Neural cell (in vitro differentiated cells): ENCODE data around the gene SECTM1. TPM values are rescaled to one million over a fixed set of nuclear protein-coding genes. Genes with fewer than 3 reads are reported as not detected.

ENCODE experiments used
- H2AFZ ChIP-seq: fragments of 200-600, 300-800 bp; sonication (generic), shearing (Covaris generic); 2 replicates; pipeline ENCODE4 v1.6.0; 2014; ENCODE audit warnings: low read depth, mild to moderate bottlenecking, antibody characterized with exemption, low read length, moderate library complexity
- H3F3A ChIP-seq: fragments of 200-600 bp; shearing (Covaris generic); 2 replicates; pipeline ENCODE4 v1.6.1; 2016; ENCODE audit warnings: mild to moderate bottlenecking, moderate library complexity, mixed read lengths, antibody characterized with exemption, low read length; ENCODE audit not compliant: insufficient read depth, poor library complexity, severe bottlenecking
- H3K27ac ChIP-seq: fragments of 200-600, 300-800 bp; sonication (generic), shearing (Covaris generic); 2 replicates; pipeline ENCODE4 v1.5.1; 2014; ENCODE audit warnings: mild to moderate bottlenecking, low read length, moderate library complexity
- H3K27me3 ChIP-seq: fragments of 300-800, 200-600 bp; sonication (generic), shearing (Covaris generic); 2 replicates; pipeline ENCODE4 v1.6.0; 2014; ENCODE audit warnings: mild to moderate bottlenecking, low read depth, low read length, moderate library complexity; ENCODE audit not compliant: insufficient read depth
- H3K36me3 ChIP-seq: fragments of 300-800, 200-600 bp; sonication (generic), shearing (Covaris generic); 2 replicates; pipeline ENCODE4 v1.5.1; 2014; ENCODE audit warnings: mild to moderate bottlenecking, antibody characterized with exemption, low read length, moderate library complexity; ENCODE audit not compliant: insufficient read depth
- H3K4me2 ChIP-seq: fragments of 300-800, 200-600 bp; sonication (generic), shearing (Covaris generic); 2 replicates; pipeline ENCODE4 v1.6.0; 2014; ENCODE audit warnings: mild to moderate bottlenecking, low read length
- H3K4me3 ChIP-seq: fragments of 300-800, 200-600 bp; sonication (generic), shearing (Covaris generic); 2 replicates; pipeline ENCODE4 v1.5.1; 2014; ENCODE audit warnings: mild to moderate bottlenecking, low read length, moderate library complexity
- H3K79me2 ChIP-seq: fragments of 200-600 bp; shearing (Covaris generic); replicated peaks from 2 replicates; pipeline ENCODE4 v1.6.0; 2014; ENCODE audit warnings: mild to moderate bottlenecking, low read length, moderate library complexity; ENCODE audit not compliant: insufficient read depth
- H3K9ac ChIP-seq: fragments of 300-800, 200-600 bp; sonication (generic), shearing (Covaris generic); 2 replicates; pipeline ENCODE4 v1.6.1; 2016; ENCODE audit warnings: mild to moderate bottlenecking, low read length, mixed read lengths
- H3K9me2 ChIP-seq: fragments of 200-600 bp; shearing (Covaris generic); 2 replicates; pipeline ENCODE4 v1.6.1; 2016; ENCODE audit warnings: mild to moderate bottlenecking, low read length, mixed read lengths; ENCODE audit not compliant: insufficient read depth
- H3K9me3 ChIP-seq: fragments of 200-600, 300-800 bp; sonication (generic), shearing (Covaris generic); 2 replicates; pipeline ENCODE4 v1.6.1; 2016; ENCODE audit warnings: mild to moderate bottlenecking, mixed run types, low read length, moderate library complexity, mixed read lengths
- H4K20me1 ChIP-seq: fragments of 200-600 bp; shearing (Covaris generic); 2 replicates; pipeline ENCODE4 v1.6.1; 2016; ENCODE audit warnings: mild to moderate bottlenecking, mixed run types; ENCODE audit not compliant: insufficient read depth
- CTCF ChIP-seq: fragments of 450-650 bp; IDR thresholded peaks from 2 replicates; pipeline ENCODE4 v1.5.1; 2014; ENCODE audit warnings: antibody characterized with exemption, mild to moderate bottlenecking, moderate library complexity; ENCODE audit not compliant: poor library complexity, severe bottlenecking
- EP300 ChIP-seq: fragments of 450-650 bp; conservative IDR thresholded peaks from 2 replicates; pipeline ENCODE4 v1.6.1; 2014; ENCODE audit warnings: antibody characterized with exemption, mild to moderate bottlenecking, moderate library complexity; ENCODE audit not compliant: poor library complexity, severe bottlenecking
- EZH2 ChIP-seq: fragments of 200-600, 300-800 bp; shearing (Covaris generic), sonication (generic); IDR thresholded peaks from 2 replicates; pipeline ENCODE4 v1.6.1; 2014; ENCODE audit warnings: antibody characterized with exemption, low read length, borderline replicate concordance, mild to moderate bottlenecking; ENCODE audit not compliant: insufficient read depth, poor library complexity, severe bottlenecking
- MXI1 ChIP-seq: fragments of 450-650 bp; conservative IDR thresholded peaks from 2 replicates; pipeline ENCODE4 v1.6.1; 2014; ENCODE audit warnings: antibody characterized with exemption, mild to moderate bottlenecking; ENCODE audit not compliant: poor library complexity, severe bottlenecking
- POLR2AphosphoS5 ChIP-seq: IDR thresholded peaks from 2 replicates; pipeline ENCODE4 v1.6.1; 2012
- RAD21 ChIP-seq: fragments of 450-650 bp; conservative IDR thresholded peaks from 2 replicates; pipeline ENCODE4 v1.6.1; 2014; ENCODE audit warnings: antibody characterized with exemption, mild to moderate bottlenecking, moderate library complexity
- REST ChIP-seq: IDR thresholded peaks from 2 replicates; pipeline ENCODE4 v1.6.1; 2012; ENCODE audit warnings: borderline replicate concordance
- SMC3 ChIP-seq: fragments of 450-650 bp; conservative IDR thresholded peaks from 2 replicates; pipeline ENCODE4 v1.6.1; 2014; ENCODE audit warnings: antibody characterized with exemption, mild to moderate bottlenecking, moderate library complexity; ENCODE audit not compliant: poor library complexity
- TAF1 ChIP-seq: IDR thresholded peaks from 2 replicates; pipeline ENCODE4 v1.6.1; 2012; ENCODE audit warnings: low read depth
- polyA plus RNA-seq: library from polyadenylated mRNA; depleted of rRNA; stranded (reverse); fragments of >200 nt; gene quantifications from 2 replicates; pipeline ENCODE4 v1.2.3, GENCODE V29; 2014

SECTM1 gene
- polyA plus RNA-seq, 1 donor from 2014 or later: not detected

- TF ChIP-seq SMC3 (no peak), TAF1 (no peak), MXI1 (no peak), POLR2AphosphoS5 (no peak), CTCF (no peak), REST (no peak), EZH2 (no peak)
- H3K27me3 ChIP-seq: no peaks in the 10 kb centered on the region
These were observed 13.3 kb downstream of the SECTM1 start for GRCh38 chr17:82320140-82320840.

GRCh38 chr17:82319619-82320062, 13.9 kb downstream of the SECTM1 start:
- Histone ChIP-seq H3K9ac (no peak overlapping the region), H3K27me3 (no peaks in the 10 kb centered on the region), H3K4me2 (no peak overlapping the region), H2AFZ (no peak overlapping the region), H3K36me3 (no peaks in the 10 kb centered on the region), H3K27ac (no peak overlapping the region), H3F3A (no peaks in the 10 kb centered on the region), H3K79me2 (no peaks in the 10 kb centered on the region), H3K4me3 (no peak overlapping the region), H3K9me3 (no peaks in the 10 kb centered on the region), H3K9me2 (no peaks in the 10 kb centered on the region), H4K20me1 (no peaks in the 10 kb centered on the region)
- TF ChIP-seq SMC3: no peak
- no peak for TF ChIP-seq EP300
- no peak for TF ChIP-seq MXI1
- no peak for TF ChIP-seq CTCF
- TF ChIP-seq EZH2: no peak
- no peak for TF ChIP-seq RAD21
- no peak for TF ChIP-seq TAF1
- no peak for TF ChIP-seq POLR2AphosphoS5
- no peak for TF ChIP-seq REST

More at GRCh38 chr17:82320140-82320840, 13.3 kb downstream of the SECTM1 start:
- Histone ChIP-seq H3K4me3 (no peak overlapping the region), H3F3A (no peaks in the 10 kb centered on the region), H3K27ac (no peak overlapping the region), H3K9me2 (no peaks in the 10 kb centered on the region), H3K4me2 (no peak overlapping the region), H3K79me2 (no peaks in the 10 kb centered on the region), H3K36me3 (no peaks in the 10 kb centered on the region), H3K9ac (no peak overlapping the region), H2AFZ (no peak overlapping the region), H3K9me3 (no peaks in the 10 kb centered on the region), H4K20me1 (no peaks in the 10 kb centered on the region)
